HCT116 (cell line): ENCODE data around the gene STAT4. TPM values are rescaled to one million over a fixed set of nuclear protein-coding genes. Genes with fewer than 3 reads are reported as not detected.

Experiments used
- ATAC-seq: fragments of 200-7000 bp; cut with Tn5 transposase; 2 replicates; pipeline ENCODE4 v1.9.1; 2020; ENCODE audit warnings: mild to moderate bottlenecking, moderate library complexity
- BruUV-seq: library from RNA; stranded (reverse); fragments of 400-500 nt; replicated peaks from 2 replicates; lab custom pipeline; 2021; lab: Mats Ljungman, UMichigan
- CTCF ChIA-PET: fragments of 300-600 bp; sonication (Branson Sonifier 250); formaldehyde crosslinking; loops from one replicate; lab custom pipeline; 2021; ENCODE audit warnings: antibody characterized with exemption; lab: Charles Lee
- POLR2A ChIA-PET: fragments of 300-600, 350-600 bp; sonication (Branson Sonifier 250); formaldehyde crosslinking; loops from one replicate; lab custom pipeline; 2021; ENCODE audit warnings: antibody characterized with exemption; lab: Charles Lee
- RAD21 ChIA-PET, 2 experiments: fragments of 300-600 bp; sonication (Branson Sonifier 250); formaldehyde crosslinking; loops; one replicate each; lab custom pipeline; 2023; ENCODE audit warnings: low total read pairs in 2 of 2; ENCODE audit not compliant: uncharacterized antibody in 2 of 2, unreplicated experiment in 2 of 2, low non-redundant PET in 1 of 2; lab: Charles Lee
- DNase-seq: peaks from one replicate; pipeline ENCODE4 v3.0.0-alpha.2; 2010; ENCODE audit warnings: low read depth, low spot score
- H2AFZ ChIP-seq: fragments of 200-600 bp; shearing (Covaris generic), sonication (generic); 2 replicates; pipeline ENCODE4 v1.6.1; 2017; ENCODE audit warnings: low read depth, mixed run types, mixed read lengths, antibody characterized with exemption, low read length; ENCODE audit not compliant: poor library complexity, severe bottlenecking
- H3K27ac ChIP-seq: 2 replicates; pipeline ENCODE4 v1.5.1; 2012; ENCODE audit warnings: low read depth, low read length
- H3K27me3 ChIP-seq: fragments of 200-600 bp; sonication (generic); 2 replicates; pipeline ENCODE4 v1.6.1; 2016; ENCODE audit warnings: mixed run types, low read length, mixed read lengths; ENCODE audit not compliant: insufficient read depth
- H3K36me3 ChIP-seq, 2 experiments: fragments of 200-500 bp in 1 of 2; fragments of 200-600 bp in 1 of 2; sonication (Bioruptor generic) in 1 of 2; sonication (generic) in 1 of 2; 2 replicates each; pipeline versions ENCODE4 v1.5.1 to v1.6.1; 2014 to 2016; ENCODE audit warnings: low read length in 2 of 2, inconsistent platforms in 1 of 2, mixed read lengths in 1 of 2, mixed run types in 1 of 2; ENCODE audit not compliant: insufficient read depth in 2 of 2, control insufficient read depth in 1 of 2
- H3K4me1 ChIP-seq, 2 experiments: fragments of 200-600 bp in 1 of 2; sonication (generic) in 1 of 2; 2 replicates each; pipeline versions ENCODE4 v1.5.1 to v1.6.1; 2012 to 2017; ENCODE audit warnings: low read length in 2 of 2, inconsistent platforms in 1 of 2, mild to moderate bottlenecking in 1 of 2, mixed read lengths in 1 of 2, mixed run types in 1 of 2, moderate library complexity in 1 of 2; ENCODE audit not compliant: insufficient read depth in 2 of 2, control insufficient read depth in 1 of 2
- H3K4me2 ChIP-seq: fragments of 200-600 bp; sonication (generic); 2 replicates; pipeline ENCODE4 v1.6.1; 2017; ENCODE audit warnings: mixed run types, low read length, mixed read lengths
- H3K4me3 ChIP-seq, 2 experiments: fragments of 200-600 bp in 1 of 2; sonication (generic) in 1 of 2; replicated peaks in 1 of 2; 2 replicates each; pipeline ENCODE4 v1.5.1; 2011 to 2016; ENCODE audit warnings: low read length in 2 of 2, control low read depth in 1 of 2, low read depth in 1 of 2, mild to moderate bottlenecking in 1 of 2, mixed read lengths in 1 of 2, mixed run types in 1 of 2
- H3K79me2 ChIP-seq: fragments of 200-600 bp; sonication (generic); 2 replicates; pipeline ENCODE4 v1.6.1; 2017; ENCODE audit warnings: mild to moderate bottlenecking, mixed run types, low read length, moderate library complexity, mixed read lengths; ENCODE audit not compliant: insufficient read depth
- H3K9ac ChIP-seq: fragments of 200-600 bp; sonication (generic); 2 replicates; pipeline ENCODE4 v1.6.1; 2016; ENCODE audit warnings: low read length, mixed read lengths
- H3K9me2 ChIP-seq: fragments of 200-600 bp; sonication (generic), shearing (Covaris generic); 2 replicates; pipeline ENCODE4 v1.6.1; 2017; ENCODE audit warnings: mixed run types, mild to moderate bottlenecking, moderate library complexity; ENCODE audit not compliant: insufficient read depth
- H3K9me3 ChIP-seq, 2 experiments: fragments of 200-500 bp in 1 of 2; fragments of 200-600 bp in 1 of 2; sonication (Bioruptor generic) in 1 of 2; sonication (generic) in 1 of 2; 2 replicates each; pipeline ENCODE4 v1.6.1; 2014 to 2017; ENCODE audit warnings: low read length in 2 of 2, mixed read lengths in 2 of 2, inconsistent platforms in 1 of 2, low read depth in 1 of 2, mild to moderate bottlenecking in 1 of 2, mixed run types in 1 of 2, moderate library complexity in 1 of 2; ENCODE audit not compliant: control insufficient read depth in 1 of 2, insufficient read depth in 1 of 2
- H4K20me1 ChIP-seq: fragments of 200-600 bp; sonication (generic), shearing (Covaris generic); 2 replicates; pipeline ENCODE4 v1.6.1; 2017; ENCODE audit warnings: mixed run types, mild to moderate bottlenecking, moderate library complexity; ENCODE audit not compliant: insufficient read depth
- ATF3 ChIP-seq: IDR thresholded peaks from 2 replicates; pipeline ENCODE4 v1.6.1; 2012
- CEBPB ChIP-seq: IDR thresholded peaks from 2 replicates; pipeline ENCODE4 v1.6.1; 2012; ENCODE audit warnings: low read depth
- EGR1 ChIP-seq: IDR thresholded peaks from 2 replicates; pipeline ENCODE4 v1.6.1; 2012; ENCODE audit warnings: low read depth
- ELF1 ChIP-seq: IDR thresholded peaks from 2 replicates; pipeline ENCODE4 v1.6.1; 2012; ENCODE audit warnings: low read depth, borderline replicate concordance
- EZH2 ChIP-seq: fragments of 200-600 bp; sonication (generic); IDR thresholded peaks from 2 replicates; pipeline ENCODE4 v1.6.1; 2017; ENCODE audit warnings: antibody characterized with exemption, mixed run types
- EZH2phosphoT487 ChIP-seq: fragments of 200-600 bp; IDR thresholded peaks from 2 replicates; pipeline ENCODE4 v1.6.1; 2018; ENCODE audit warnings: antibody characterized with exemption, borderline replicate concordance
- FOSL1 ChIP-seq: IDR thresholded peaks from 2 replicates; pipeline ENCODE4 v1.6.1; 2012; ENCODE audit warnings: low read depth
- MAX ChIP-seq: IDR thresholded peaks from 2 replicates; pipeline ENCODE4 v1.6.1; 2012
- REST ChIP-seq: IDR thresholded peaks from 2 replicates; pipeline ENCODE4 v1.6.1; 2012; ENCODE audit warnings: low read depth
- SIN3A ChIP-seq: IDR thresholded peaks from 2 replicates; pipeline ENCODE4 v1.6.1; 2012; ENCODE audit warnings: low read depth
- SRF ChIP-seq: IDR thresholded peaks from 2 replicates; pipeline ENCODE4 v1.6.1; 2012; ENCODE audit warnings: low read depth
- TCF7L2 ChIP-seq: IDR thresholded peaks from 2 replicates; pipeline ENCODE4 v1.7.0; 2011; ENCODE audit warnings: borderline replicate concordance, inconsistent platforms; ENCODE audit not compliant: insufficient read depth, insufficient read length; ENCODE audit errors: extremely low read depth
- YY1 ChIP-seq: IDR thresholded peaks from 2 replicates; pipeline ENCODE4 v1.6.1; 2011; ENCODE audit warnings: low read length, low read depth, moderate library complexity, mild to moderate bottlenecking; ENCODE audit not compliant: insufficient replicate concordance; ENCODE audit errors: extremely low read depth
- intact Hi-C: fragments of 100-400 bp; cut with micrococcal nuclease; formaldehyde crosslinking; loops from 2 replicates; pipeline ENCODE4 v1.10.0; 2022
- total RNA-seq: library from RNA; stranded (reverse); gene quantifications from one replicate; pipeline ENCODE4 v1.2.1, GENCODE V29; 2021; ENCODE audit not compliant: unreplicated experiment

STAT4 gene
- total RNA-seq, 1 experiment from 2014 or later = 2.0 TPM

- Histone ChIP-seq H3K4me1 (peaks cover 12 to 20% of the 10 kb centered on the region in 2 experiments), H3K9me3 (peaks cover 0 to 7% of the 10 kb centered on the region in 2 experiments; a peak in 1 of 4 replicates), H3K4me2 (no peak overlapping the region), H3K9me2 (no peaks in the 10 kb centered on the region), H3K36me3 (no peaks in the 10 kb centered on the region), H3K27me3 (no peaks in the 10 kb centered on the region), H4K20me1 (no peaks in the 10 kb centered on the region)
- CTCF ChIA-PET = interaction anchor here (1.0 kb wide), 1 partner anchor 9 kb away, joined by 3 read pairs; no protein-coding TSS in a partner anchor
- no peak for DNase-seq
- RAD21 ChIA-PET = no interaction called here
- TF ChIP-seq FOSL1 = no peak
- TF ChIP-seq EZH2phosphoT487 = no peak
- no peak for TF ChIP-seq SRF
- no peak for TF ChIP-seq EZH2
- no peak for TF ChIP-seq TCF7L2
- TF ChIP-seq, all 23 proteins: peak for 0
- intact Hi-C loops = no loop called here
- Histone ChIP-seq H2AFZ (no peak overlapping the region), H3K4me3 (no peak overlapping the region), H3K79me2 (no peaks in the 10 kb centered on the region), H3K27ac (no peak overlapping the region), H3K9ac (no peak overlapping the region)
- ATAC-seq = no peak
- BruUV-seq = no TSS peak
- POLR2A ChIA-PET = no interaction called here
Measured at GRCh38 chr2:191043438-191043837, 107.4 kb downstream of the STAT4 start.

GRCh38 chr2:191041418-191042161, 109.2 kb downstream of the STAT4 start:
- ATAC-seq (peak; percentile 99), DNase-seq (peak; percentile 63)
- H3K27me3 ChIP-seq = no peaks in the 10 kb centered on the region
- no TSS peak for BruUV-seq
- H4K20me1 ChIP-seq = no peaks in the 10 kb centered on the region
- H3K4me1 ChIP-seq = peaks cover 12 to 26% of the 10 kb centered on the region in 2 experiments
- peak overlapping the region; percentile 89 for H2AFZ ChIP-seq
- ChIA-PET CTCF (interaction anchor here (0.7 to 1.7 kb wide), 4 partner anchors 8 to 480 kb away, joined by 3 to 23 read pairs (median 4); no protein-coding TSS in a partner anchor), POLR2A (interaction anchor here (1.3 to 1.4 kb wide), 2 partner anchors 8 to 11 kb away, joined by 5 to 9 read pairs; no protein-coding TSS in a partner anchor), RAD21 (no interaction called here)
- intact Hi-C loops = no loop called here
- peaks cover 0 to 7% of the 10 kb centered on the region in 2 experiments; a peak in 1 of 4 replicates for H3K9me3 ChIP-seq
- peak overlapping the region; percentile 82 for H3K4me2 ChIP-seq
- peak overlapping the region; percentile 39 for H3K9ac ChIP-seq
- no peaks in the 10 kb centered on the region for H3K36me3 ChIP-seq
- H3K4me3 ChIP-seq = peak overlapping the region in 1 of 2 experiments; percentile 37; a peak in 3 of 4 replicates
- peak overlapping the region; percentile 33 for H3K27ac ChIP-seq
- no peaks in the 10 kb centered on the region for H3K79me2 ChIP-seq
- no peaks in the 10 kb centered on the region for H3K9me2 ChIP-seq
- TF ChIP-seq ATF3 = no peak
- TF ChIP-seq EZH2phosphoT487 = no peak
- TF ChIP-seq SIN3A = no peak
- peak; percentile 9 for TF ChIP-seq YY1
- no peak; the same call in 1 of the 2 replicates for TF ChIP-seq MAX
- TF ChIP-seq CEBPB = no peak
- peak; percentile 72 for TF ChIP-seq FOSL1
- no peak for TF ChIP-seq ELF1
- no peak for TF ChIP-seq EZH2
- TF ChIP-seq TCF7L2 = peak; percentile 49
- no peak for TF ChIP-seq EGR1
- TF ChIP-seq REST = no peak
